NB4 (cell line): ENCODE data around the gene CLN5.

Experiments used
- DNase-seq: peaks from one replicate; pipeline ENCODE4 v3.0.0; 2010; ENCODE audit warnings: low read depth
- H3K4me3 ChIP-seq: one replicate; pipeline ENCODE4 v1.5.1; 2011; ENCODE audit warnings: mild to moderate bottlenecking, low read depth, low read length, moderate library complexity
- CTCF ChIP-seq: IDR thresholded peaks from one replicate; pipeline ENCODE4 v1.5.1; 2012; ENCODE audit warnings: low read depth, low read length
- MAX ChIP-seq: IDR thresholded peaks from 2 replicates; pipeline ENCODE4 v1.6.1; 2011; ENCODE audit warnings: low read depth, low read length
- MYC ChIP-seq: IDR thresholded peaks from 2 replicates; pipeline ENCODE4 v1.6.1; 2011; ENCODE audit warnings: low read depth, low read length
- POLR2A ChIP-seq: IDR thresholded peaks from 2 replicates; pipeline ENCODE4 v1.6.1; 2011; ENCODE audit warnings: mild to moderate bottlenecking; ENCODE audit not compliant: insufficient read length; ENCODE audit errors: extremely low read depth

CLN5 gene

GRCh38 chr13:76971851-76972829 lies 19.7 kb upstream of the CLN5 start:
- no peak overlapping the region for H3K4me3 ChIP-seq
- no peak for DNase-seq
- TF ChIP-seq MAX: no peak
- TF ChIP-seq POLR2A: no peak
- no peak for TF ChIP-seq CTCF
- no peak for TF ChIP-seq MYC

- TF ChIP-seq MYC: no peak
- no peak for TF ChIP-seq POLR2A
- TF ChIP-seq MAX: no peak
- TF ChIP-seq CTCF: no peak
- no peak for DNase-seq
- no peak overlapping the region for H3K4me3 ChIP-seq
Observed at GRCh38 chr13:76973920-76974617, 17.8 kb upstream of the CLN5 start.

- DNase-seq: no peak
- no peak overlapping the region for H3K4me3 ChIP-seq
- TF ChIP-seq MAX (no peak), CTCF (no peak), MYC (no peak), POLR2A (no peak)
Observed at GRCh38 chr13:76974618-76974975, 17.3 kb upstream of the CLN5 start.

GRCh38 chr13:76975863-76976262 lies 16.0 kb upstream of the CLN5 start:
- DNase-seq: no peak
- TF ChIP-seq MYC (no peak), POLR2A (no peak), CTCF (no peak), MAX (no peak)
- H3K4me3 ChIP-seq: no peak overlapping the region

GRCh38 chr13:76976490-76976889 lies 15.4 kb upstream of the CLN5 start:
- no peak overlapping the region for H3K4me3 ChIP-seq
- no peak for TF ChIP-seq CTCF
- TF ChIP-seq MYC: no peak
- TF ChIP-seq MAX: no peak
- no peak for TF ChIP-seq POLR2A
- no peak for DNase-seq
